GM11168 (cell line): Measurements from ENCODE around the gene DDIT4L.
"Not testable (repeated sequence)": the region's sequence is repeated elsewhere in the genome, so short reads cannot be mapped to it uniquely, and the experiment has no call there.

Source experiments
- in situ Hi-C: fragments of 300-500 bp; cut with MboI; formaldehyde crosslinking; loops from one replicate; pipeline ENCODE4 v1.12.0; 2022; ENCODE audit warnings: low sequenced_read_pairs; ENCODE audit not compliant: unreplicated experiment

Gene DDIT4L, protein sequence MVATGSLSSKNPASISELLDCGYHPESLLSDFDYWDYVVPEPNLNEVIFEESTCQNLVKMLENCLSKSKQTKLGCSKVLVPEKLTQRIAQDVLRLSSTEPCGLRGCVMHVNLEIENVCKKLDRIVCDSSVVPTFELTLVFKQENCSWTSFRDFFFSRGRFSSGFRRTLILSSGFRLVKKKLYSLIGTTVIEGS

DNA sequence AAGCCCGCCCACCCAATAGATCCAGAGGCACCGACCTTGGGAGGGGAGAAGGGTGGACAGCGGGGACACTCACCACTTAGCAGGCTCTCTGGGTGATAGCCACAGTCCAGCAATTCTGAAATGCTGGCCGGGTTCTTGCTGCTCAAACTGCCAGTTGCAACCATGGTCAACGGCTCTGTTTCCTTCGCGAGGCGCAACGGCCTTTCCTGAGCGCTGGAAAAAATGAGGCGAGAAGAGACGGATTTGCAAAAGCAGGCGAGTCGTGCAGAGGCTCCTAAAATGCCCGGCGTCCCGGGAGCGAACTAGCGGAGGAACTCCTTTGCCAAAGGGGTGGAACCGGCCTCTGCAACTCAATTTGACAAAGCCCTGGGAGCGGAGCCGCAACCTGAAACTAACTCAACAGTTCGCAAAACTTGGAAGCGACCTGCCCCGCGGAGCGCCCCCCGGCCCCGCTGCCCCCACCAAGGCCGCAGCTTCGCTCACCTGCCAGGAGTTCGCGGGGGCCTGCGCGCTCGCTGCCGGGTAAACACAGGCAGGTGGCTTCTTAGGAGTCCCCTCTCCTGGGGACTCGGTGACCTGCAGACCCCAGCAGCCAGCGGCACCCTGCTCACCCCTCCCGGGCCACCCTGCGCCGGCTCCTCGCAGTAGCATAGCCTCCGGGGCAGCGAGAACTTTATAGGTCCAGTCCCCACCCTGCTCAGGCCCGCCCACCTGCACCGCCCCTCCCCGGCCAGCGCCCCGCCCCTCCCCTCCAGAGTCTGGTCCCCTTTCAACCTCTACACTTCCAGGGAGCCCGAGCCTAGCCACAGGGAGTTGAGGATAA lies at the start of gene DDIT4L:
TSS of gene DDIT4L (minus strand) at position 649 of the 823 bp plus-strand sequence. CDS start at position 164, 485 bp downstream.
- in situ Hi-C loops: no loop called here

DNA sequence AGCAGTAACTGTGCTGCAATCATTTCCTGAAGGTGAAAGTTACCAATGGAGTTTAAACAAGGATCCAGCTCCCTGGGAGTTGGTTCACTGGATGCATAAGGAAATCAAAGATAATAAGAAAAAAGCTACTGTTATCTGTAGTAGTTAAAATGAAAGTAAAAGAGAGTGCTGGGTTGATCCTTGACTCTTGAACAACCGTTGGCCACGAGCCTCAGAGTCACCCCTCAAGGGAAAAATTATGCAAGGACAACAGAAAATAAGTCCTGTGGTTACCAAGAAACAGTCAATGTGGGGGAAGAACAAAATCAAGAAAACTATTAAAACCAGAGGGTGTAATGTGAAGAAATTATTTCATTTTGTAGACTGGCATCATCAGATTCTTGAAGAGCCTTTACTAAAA lies 49.7 kb upstream of the DDIT4L start:
- in situ Hi-C loops: no loop called here

DNA sequence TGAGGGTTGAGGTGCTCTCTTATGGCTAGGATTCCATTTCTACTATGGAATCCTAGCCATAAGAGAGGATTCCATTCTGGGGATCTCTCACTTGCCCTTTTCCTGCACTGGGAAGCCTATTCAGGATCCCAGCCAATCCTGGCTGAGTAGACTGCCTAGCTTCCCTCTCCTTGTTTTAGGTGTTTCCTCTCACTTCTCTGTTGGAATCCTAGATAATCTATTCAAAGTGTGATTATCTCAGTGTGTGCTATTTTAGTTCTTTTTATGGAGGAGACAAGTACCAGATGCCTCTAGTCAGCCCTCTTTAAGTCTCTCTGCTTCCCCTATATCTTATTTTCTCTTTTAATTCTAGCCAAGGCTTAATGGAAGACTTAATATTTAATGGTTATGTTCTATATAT lies 34.5 kb upstream of the DDIT4L start:
- in situ Hi-C loops: no loop called here

DNA sequence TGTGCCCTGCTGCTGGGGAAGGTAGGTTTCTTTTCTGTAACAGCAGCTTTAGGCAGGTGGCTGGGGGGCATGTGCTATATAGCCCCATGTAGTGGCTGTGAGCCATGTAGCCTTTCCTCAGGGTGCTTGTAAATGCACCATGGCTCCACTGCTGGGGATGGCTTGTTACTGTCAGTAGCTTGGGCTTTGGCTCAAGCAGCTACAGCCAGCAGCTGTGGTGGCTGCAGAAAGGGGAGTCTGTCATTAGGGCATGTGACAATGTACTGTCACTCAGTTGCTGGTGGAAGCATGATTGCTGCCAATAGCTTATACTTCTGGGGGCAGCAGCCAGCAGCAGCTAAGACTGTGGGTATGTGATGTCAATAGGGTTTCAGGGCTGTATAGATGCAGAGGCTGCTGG lies 33.9 kb upstream of the DDIT4L start:
- in situ Hi-C loops: no loop called here

DNA sequence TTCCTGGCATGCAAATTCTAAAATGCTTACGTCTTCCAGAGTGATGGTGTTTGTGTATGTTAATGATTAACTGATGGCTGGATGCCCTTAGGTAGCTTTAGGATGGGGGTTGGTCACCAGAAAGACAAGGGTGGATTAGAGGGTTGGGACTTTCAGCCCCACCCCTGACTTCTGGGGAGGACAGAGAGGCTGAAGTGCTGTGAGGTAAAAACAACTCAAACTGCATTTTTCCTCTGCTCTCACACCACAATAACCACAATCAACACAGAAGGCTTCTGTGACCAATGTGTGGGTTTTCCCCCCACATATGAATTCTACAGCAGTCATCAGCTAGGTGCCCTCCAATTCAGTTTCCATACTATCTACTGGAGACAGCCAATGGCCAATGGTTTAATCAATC lies 18.7 kb upstream of the DDIT4L start:
- in situ Hi-C loops: no loop called here

DNA sequence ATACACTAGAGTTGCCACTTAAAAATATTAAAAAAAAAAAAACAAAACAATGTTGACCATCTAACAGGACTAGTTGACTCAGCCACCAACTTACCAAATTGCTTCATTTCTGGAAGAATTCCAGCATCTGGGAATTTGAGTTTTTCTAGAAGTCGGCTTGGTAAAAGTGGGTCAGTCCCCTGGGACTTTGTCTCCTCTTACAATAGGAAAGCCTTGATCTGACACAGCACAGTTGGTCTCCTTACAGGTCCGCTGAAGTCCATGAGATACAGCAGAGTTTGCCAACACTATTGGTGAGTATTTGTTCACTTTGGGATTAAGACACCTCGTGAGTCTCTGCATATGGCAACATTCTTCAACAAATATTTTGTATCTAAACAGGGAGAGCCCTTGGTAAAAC lies 18.2 kb upstream of the DDIT4L start:
- in situ Hi-C loops: no loop called here

DNA sequence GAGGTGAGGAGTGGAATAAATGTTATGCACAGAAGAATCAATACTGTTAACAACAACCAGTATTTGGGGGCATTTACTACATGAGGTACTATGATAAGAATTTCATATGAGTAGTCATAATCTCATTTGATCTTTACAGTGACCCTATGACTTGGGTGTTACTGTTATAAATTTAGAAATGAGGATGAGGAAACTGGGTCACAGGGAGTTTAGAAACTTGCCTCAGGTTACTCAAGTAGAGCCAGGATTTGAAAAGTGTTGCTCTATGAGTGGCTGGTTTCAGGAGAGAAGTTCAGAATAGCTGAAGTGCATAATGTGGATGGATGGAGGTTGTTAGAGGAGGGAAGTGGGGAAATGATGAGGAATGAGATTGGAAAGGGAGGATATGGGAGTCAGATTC lies 16.6 kb upstream of the DDIT4L start:
- in situ Hi-C loops: no loop called here

DNA sequence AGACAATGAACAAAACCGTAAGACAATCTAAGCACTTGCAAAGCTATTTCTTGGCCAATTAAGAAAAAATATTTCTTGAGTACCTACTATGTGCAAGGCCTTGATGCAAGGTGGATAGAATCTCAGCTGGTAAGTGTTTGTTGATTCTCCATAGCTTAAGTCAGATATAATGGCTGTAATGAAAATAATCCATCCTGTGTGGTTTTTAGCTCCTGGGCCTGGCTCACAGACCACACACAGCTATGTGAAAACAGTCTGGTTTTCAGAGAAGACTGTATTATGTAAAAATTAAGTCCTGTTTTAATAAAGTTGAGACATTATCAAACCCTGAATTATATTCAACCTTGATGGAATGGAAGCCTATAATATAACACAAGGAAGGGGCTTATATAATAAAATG lies 7.8 kb upstream of the DDIT4L start:
- in situ Hi-C loops: no loop called here

DNA sequence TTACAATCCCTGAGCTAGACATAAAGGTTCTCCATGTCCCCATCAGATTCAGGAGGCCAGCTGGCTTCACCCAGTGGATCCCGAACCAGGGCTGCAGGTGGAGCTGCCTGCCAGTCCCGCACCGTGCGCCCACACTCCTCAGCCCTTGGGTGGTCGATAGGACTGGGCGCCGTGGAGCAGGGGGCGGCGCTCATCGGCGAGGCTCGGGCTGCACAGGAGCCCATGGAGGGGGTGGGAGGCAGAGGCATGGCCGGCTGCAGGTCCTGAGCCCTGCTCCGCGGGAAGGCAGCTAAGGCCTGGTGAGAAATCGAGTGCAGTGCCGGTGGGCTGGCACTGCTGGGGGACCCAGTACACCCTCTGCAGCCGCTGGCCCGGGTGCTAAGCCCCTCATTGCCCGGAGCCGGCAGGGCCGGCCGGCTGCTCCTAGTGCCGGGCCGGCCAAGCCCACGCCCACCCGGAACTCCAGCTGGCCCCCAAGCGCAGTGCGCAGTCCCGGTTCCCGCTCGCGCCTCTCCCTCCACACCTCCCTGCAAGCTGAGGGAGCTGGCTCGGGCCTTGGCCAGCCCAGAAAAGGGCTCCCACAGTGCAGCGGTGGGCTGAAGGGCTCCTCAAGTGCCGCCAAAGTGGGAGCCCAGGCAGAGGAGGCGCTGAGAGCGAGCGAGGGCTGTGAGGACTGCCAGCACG lies 6.3 kb upstream of the DDIT4L start:
- in situ Hi-C loops: not testable (repeated sequence)

DNA sequence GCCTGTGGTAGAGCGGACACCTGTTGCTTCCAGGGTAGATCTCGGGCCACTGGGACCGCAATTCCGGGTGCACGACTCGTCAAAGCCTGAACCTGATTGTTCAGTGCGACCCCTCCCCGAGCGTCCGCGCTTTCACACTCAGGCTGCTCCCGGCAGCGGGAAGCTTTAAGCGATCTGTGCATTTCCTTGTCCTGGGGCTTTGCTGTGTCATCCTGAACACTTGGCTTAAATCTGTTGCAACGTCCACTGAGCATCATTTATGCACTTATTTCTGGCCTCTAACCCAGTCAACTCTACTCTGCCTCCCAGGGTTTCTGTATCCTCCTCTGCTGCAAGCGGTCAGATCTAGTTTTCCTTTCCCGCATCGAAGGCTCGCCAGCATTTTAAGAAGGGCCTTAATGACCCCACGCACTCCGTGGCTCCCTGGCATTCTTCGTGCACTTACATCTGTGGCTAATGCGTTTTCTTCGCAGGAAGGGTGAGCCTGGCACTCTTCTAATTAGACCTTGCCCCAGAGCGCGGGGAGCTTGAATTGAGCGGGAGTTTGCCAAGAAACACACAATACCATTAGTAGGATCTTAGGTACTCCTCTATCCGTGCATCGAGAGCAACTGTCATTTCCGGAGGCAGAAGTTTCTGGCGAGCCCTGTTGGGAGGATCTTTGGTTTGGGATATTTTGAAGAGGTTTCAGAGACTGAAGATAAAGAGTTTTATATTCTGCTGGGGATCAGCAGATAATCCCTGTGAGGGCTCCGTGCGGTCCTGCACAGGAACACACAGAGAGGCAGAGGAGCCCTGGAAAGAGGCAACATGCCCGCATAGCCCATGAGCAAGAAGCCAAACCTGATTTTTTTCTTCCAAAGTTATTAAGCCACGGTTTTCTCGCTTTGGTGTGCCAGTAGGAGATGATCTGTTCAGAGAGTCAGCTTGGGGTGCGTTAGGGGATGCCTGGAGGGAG lies 654 bp upstream of the DDIT4L start:
- in situ Hi-C loops: no loop called here

DNA sequence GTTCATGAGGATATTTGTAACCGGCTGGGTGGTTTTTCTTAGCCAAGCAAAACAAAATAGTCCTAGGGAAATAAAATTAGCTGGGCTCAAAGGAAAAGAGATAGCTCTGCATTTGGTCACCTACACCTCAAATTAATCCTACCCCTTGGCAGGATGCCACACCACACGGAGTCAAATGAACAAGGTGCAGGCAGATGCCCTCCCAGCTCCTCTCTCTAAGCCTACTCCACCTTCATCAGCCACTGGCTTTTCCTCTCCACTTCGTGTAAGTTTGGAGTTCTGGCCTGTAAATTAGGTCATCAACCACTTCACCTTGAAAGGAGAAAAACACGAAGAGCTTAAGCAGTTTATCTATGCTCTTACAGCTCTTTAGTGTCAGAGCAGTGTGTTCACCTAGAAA lies 1.4 kb downstream of the DDIT4L start:
- in situ Hi-C loops: no loop called here

DNA sequence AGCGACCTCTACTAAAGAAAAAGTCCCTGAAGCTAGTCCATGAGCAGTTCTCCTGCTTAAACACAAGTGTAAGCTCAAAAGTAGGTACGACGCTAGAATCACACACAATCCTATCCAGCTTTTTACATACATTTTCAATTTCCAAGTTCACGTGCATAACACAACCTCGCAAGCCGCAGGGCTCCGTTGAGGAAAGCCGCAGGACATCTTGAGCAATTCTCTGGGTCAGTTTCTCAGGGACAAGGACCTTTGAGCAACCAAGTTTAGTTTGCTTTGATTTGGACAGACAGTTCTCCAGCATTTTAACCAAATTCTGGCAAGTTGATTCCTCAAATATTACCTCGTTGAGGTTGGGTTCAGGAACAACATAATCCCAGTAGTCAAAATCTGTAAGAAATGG lies 2.5 kb downstream of the DDIT4L start:
- in situ Hi-C loops: no loop called here

DNA sequence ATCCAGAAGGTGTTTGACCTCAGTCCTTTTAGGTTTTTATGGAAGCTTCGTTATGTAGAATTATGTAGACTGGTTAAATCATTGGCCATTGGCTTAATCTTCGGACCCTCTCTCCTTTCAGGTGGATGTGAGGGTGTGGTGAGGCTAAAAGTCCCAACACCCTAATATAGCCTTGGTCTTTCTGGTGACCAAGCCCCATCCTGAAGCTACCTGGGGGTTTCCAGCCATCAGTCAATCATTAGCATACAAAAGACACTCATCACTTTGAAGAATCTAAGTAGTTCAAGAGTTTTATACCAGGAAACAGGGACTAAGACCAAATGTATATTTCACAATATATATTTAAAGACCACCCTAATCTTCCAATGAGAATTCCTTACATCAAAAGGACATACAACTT lies 5.5 kb downstream of the DDIT4L start:
- in situ Hi-C loops: no loop called here

DNA sequence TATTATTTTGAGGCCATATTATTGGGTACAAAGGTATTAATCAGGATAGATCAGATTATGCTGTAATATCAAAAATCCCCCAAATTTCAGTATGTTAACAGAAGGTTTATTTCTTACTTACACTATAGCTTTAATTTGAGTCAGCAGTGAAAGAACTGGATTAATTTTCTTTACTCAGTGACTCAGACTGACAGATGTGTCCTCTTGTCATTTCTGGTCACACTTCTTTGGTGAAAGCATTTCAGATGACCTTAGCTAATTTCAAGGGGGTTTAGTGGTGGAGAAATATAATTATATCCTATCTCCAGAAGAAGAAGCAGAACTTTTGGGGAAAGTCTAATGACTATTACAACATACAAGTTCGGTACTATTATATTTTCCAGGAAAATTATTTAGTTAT lies 12.4 kb downstream of the DDIT4L start:
- in situ Hi-C loops: no loop called here

DNA sequence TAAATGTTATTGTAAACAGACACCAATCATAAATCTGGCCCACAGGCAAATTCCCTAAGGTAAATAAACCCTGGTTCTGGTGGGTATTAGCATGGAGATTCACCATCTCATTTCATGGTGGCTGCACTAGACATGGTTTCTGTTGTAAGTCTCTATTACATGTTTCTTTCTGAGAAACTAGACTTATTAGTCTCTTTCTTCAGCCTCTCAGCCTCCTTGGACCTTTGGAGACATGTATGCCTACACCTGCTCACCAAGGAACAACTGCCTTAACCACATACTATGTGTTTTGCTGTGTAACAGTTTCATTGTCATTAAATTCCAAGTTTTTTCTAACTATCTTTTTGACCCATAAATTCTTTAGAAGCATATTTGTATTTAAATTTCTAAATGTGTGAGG lies 13.1 kb downstream of the DDIT4L start:
- in situ Hi-C loops: no loop called here

DNA sequence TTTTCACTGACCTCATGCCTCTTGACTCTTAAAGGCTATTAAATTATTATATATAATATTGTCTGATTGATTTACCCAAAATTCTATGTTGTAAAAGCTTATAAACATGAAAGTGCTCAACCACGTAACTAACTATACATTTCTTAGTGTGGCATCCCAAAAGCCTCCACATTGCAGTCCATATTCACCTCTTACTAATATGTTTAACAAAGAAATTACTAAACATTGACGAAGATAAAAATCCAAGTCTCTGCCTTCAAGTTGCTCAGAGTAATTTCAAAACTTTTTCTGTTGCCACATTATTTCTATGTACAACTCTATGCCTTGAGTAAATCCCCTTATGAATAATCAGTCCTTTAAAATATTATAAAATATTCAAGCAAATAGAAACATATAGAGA lies 14.4 kb downstream of the DDIT4L start:
- in situ Hi-C loops: no loop called here

DNA sequence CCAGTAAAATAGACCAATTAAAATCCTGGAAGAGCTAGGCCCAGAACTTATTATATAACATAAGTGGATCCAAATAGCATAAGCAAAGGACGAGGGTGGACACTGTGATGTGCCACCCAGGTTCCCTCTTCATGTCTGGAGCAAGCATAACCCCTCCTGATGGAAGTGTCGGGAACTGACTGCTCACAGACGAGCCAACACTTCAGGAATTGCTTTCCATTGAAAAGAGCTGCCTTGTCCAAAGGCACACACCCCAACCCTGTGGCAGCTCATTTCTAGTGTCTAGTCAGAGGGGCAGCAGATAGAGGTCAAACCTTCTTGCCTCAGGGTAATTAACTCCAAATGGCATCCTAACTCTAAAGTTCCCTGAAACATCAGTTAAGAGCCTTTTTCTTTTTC lies 15.3 kb downstream of the DDIT4L start:
- in situ Hi-C loops: no loop called here

DNA sequence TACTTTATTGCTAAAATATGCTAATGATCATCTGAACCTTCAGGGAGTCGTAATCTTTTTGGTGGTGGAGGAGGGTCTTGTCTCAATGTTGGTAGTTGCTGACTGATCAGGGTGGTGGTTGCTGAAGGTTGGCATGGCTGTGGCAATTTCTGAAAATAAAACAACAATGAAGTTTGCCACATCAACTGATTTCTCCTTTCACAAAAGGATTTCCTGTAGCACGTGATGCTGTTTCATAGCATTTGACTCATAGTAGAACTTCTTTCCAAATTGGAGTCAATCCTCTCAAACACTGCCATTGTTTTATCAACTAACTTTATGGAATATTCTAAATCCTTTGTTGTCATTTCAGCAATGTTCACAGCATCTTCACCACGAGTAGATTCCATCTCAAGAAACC lies 19.3 kb downstream of the DDIT4L start:
- in situ Hi-C loops: no loop called here

DNA sequence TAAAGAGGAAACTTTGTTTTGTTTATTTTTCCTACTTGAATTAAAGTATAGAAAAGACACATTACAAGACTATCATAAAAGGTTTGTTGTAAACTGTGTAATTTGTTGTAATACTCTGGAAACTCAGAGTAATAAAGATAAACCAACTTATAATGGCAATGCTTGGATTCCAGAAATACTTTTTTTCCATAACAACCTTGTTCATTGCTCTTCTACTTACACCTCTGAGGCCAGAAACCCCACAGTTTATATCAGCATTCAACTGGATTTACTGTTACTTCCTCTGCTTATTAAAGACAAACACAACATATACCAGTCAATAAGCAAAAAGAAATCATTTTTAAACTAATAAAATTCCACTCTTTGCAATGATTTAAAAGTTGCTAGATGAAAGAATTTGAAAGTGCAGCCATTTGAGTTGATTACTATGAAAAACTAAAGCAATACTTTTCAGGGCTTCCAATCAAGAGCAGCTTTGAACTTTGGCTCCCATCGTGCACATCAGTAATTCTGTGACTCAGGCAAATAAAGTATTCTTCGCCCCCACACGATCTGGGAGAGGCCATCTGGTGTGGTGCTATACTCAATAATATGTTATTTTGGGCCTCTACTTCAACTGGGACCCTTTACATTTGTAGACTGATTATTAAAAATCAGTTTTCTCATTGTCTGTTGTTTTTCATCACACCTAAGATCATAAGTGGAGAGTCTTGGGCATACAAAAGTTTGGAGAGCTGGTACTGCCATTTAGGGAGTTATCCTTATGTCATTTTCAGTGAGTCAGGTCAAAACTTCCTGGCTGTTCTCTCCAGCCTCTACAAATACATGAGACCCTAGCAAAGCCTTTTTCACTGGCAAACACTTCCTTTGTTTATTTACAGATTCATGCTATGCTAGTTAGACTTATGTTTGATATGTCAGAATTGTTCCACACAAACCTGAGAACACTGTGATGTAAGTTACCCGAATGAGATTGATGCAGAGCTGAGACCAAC lies 20.5 kb downstream of the DDIT4L start:
- in situ Hi-C loops: no loop called here
